ENCODE results near the gene MRFAP1L1.

Gene MRFAP1L1

GRCh38 chr4:6715704-6716017, 6.0 kb upstream of the MRFAP1L1 start:
- no peak for DNase-seq

GRCh38 chr4:6714954-6715353, 5.3 kb upstream of the MRFAP1L1 start:
- DNase-seq, result no peak

- no peak for DNase-seq
Observed at GRCh38 chr4:6710996-6711395, 1.3 kb upstream of the MRFAP1L1 start.

- DNase-seq, result no peak
Observed at GRCh38 chr4:6710282-6710681, 617 bp upstream of the MRFAP1L1 start.

GRCh38 chr4:6706173-6706572, 3.5 kb downstream of the MRFAP1L1 start:
- no peak for DNase-seq

GRCh38 chr4:6705646-6706045, 4.0 kb downstream of the MRFAP1L1 start:
- no peak for DNase-seq

- no peak for DNase-seq
Observed at GRCh38 chr4:6703786-6704185, 5.9 kb downstream of the MRFAP1L1 start.

GRCh38 chr4:6702761-6703160, 6.9 kb downstream of the MRFAP1L1 start:
- DNase-seq, result no peak

- DNase-seq, result no peak
Observed at GRCh38 chr4:6701371-6701770, 8.3 kb downstream of the MRFAP1L1 start.

GRCh38 chr4:6699903-6700302, 9.8 kb downstream of the MRFAP1L1 start:
- DNase-seq, result no peak

GRCh38 chr4:6699388-6699787, 10.3 kb downstream of the MRFAP1L1 start:
- no peak for DNase-seq

GRCh38 chr4:6697131-6697530, 12.5 kb downstream of the MRFAP1L1 start:
- DNase-seq, result no peak

GRCh38 chr4:6696611-6697010, 13.1 kb downstream of the MRFAP1L1 start:
- DNase-seq, result no peak

- peak; percentile 82 for DNase-seq
Observed at GRCh38 chr4:6695660-6696610, 13.7 kb downstream of the MRFAP1L1 start.

- DNase-seq, result peak; percentile 63
Observed at GRCh38 chr4:6694177-6694901, 15.3 kb downstream of the MRFAP1L1 start.

- no peak for DNase-seq
Observed at GRCh38 chr4:6693231-6694176, 16.2 kb downstream of the MRFAP1L1 start, which contains the start of gene S100P. Gene S100P, plus strand, starts transcription at chr4:6693878. Its CDS starts 55 bp downstream, at chr4:6693933.

- DNase-seq, result no peak
Observed at GRCh38 chr4:6692806-6693205, 16.9 kb downstream of the MRFAP1L1 start.

- DNase-seq, result no peak
Observed at GRCh38 chr4:6692379-6692778, 17.3 kb downstream of the MRFAP1L1 start.

- DNase-seq, result no peak
Observed at GRCh38 chr4:6689506-6689960, 20.1 kb downstream of the MRFAP1L1 start.

GRCh38 chr4:6688879-6689505, 20.7 kb downstream of the MRFAP1L1 start:
- DNase-seq, result peak; percentile 72

- DNase-seq, result no peak
Observed at GRCh38 chr4:6687947-6688878, 21.5 kb downstream of the MRFAP1L1 start.
